AG04449 (cell line): Measurements from ENCODE around the gene CCDC107.

Experiments used
- CTCF ChIA-PET: fragments of 350-600 bp; formaldehyde crosslinking; extraction: SDS; loops from one replicate; lab custom pipeline; 2021; ENCODE audit warnings: antibody characterized with exemption; lab: Yijun Ruan, JAX
- POLR2A ChIA-PET: fragments of 400-600, 350-600 bp; formaldehyde crosslinking; extraction: SDS; loops from one replicate; lab custom pipeline; 2020; ENCODE audit warnings: antibody characterized with exemption, inconsistent platforms; lab: Yijun Ruan, JAX
- DNase-seq: peaks from one replicate; pipeline ENCODE4 v3.0.0-alpha.2; 2010; ENCODE audit warnings: low read depth, low spot score
- H3K4me3 ChIP-seq: 2 replicates; pipeline ENCODE4 v1.5.1; 2011; ENCODE audit warnings: low read depth, mild to moderate bottlenecking, control low read depth, low read length
- TF ChIP-seq, protein P1 (sequence below): IDR thresholded peaks from one replicate; pipeline ENCODE4 v1.5.1; 2011; ENCODE audit warnings: mild to moderate bottlenecking, moderate library complexity, low read length, control low read depth, inconsistent platforms; ENCODE audit not compliant: insufficient read depth; ENCODE audit errors: missing control alignments

Gene CCDC107

DNA sequence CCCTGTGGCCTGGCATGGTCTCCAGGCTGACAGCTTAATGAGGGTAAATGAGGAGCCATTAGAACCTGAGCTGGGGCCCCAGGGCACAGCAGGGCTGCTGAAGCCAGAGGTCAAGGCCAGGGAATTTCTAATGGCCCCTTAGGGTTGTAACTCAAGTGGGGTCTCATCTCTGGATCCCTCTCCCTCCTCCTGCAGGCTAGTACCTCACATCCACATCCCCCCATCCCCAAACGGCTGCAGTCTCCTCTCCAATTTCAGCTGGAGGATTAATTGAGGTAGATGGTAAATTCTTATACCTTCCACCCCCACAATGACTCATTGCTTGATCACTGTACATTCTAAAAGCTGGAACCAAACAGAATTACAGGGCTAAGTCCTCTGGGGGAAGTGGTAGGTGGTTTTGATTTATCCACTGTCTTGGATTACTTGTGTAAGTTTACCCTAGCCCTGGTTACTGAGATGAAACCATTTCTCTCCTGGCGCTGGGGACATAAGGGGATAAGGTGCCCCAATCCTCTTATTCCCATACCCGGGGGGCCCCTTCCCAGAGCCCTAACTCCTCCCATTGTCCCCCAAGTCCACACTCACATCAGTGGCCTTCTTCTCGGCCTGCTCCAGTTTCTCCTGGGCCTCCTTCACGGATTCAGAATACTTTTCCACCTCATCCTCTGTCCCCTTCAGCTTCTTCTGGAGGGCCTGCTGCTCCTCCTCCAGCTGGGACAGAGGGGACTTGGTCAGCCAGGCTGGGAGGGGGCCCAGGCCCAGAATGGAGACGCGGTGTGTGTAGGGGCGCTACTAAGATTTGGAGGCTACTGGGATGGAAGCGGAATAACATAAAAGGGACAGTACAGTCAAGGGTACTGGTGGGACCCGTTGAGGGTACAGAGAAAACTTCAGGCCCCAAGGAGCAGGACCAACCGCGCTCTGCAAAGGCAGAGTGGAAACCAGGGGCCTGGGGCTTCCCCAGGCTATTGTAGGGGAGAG, 30.8 kb downstream of the CCDC107 start:
- TF ChIP-seq, protein P1, sequence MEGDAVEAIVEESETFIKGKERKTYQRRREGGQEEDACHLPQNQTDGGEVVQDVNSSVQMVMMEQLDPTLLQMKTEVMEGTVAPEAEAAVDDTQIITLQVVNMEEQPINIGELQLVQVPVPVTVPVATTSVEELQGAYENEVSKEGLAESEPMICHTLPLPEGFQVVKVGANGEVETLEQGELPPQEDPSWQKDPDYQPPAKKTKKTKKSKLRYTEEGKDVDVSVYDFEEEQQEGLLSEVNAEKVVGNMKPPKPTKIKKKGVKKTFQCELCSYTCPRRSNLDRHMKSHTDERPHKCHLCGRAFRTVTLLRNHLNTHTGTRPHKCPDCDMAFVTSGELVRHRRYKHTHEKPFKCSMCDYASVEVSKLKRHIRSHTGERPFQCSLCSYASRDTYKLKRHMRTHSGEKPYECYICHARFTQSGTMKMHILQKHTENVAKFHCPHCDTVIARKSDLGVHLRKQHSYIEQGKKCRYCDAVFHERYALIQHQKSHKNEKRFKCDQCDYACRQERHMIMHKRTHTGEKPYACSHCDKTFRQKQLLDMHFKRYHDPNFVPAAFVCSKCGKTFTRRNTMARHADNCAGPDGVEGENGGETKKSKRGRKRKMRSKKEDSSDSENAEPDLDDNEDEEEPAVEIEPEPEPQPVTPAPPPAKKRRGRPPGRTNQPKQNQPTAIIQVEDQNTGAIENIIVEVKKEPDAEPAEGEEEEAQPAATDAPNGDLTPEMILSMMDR: no peak
- CTCF ChIA-PET: interaction anchor here (1.2 to 34.3 kb wide), 7 partner anchors 9 to 85 kb away, joined by 4 to 816 read pairs (median 24); partner anchors contain the start of genes CCDC107, CREB3, RMRP and TLN1
- DNase-seq: no peak
- H3K4me3 ChIP-seq: peak overlapping the region; percentile 97
- POLR2A ChIA-PET: interaction anchor here (0.6 to 15.8 kb wide), 16 partner anchors 8 to 123 kb away, joined by 3 to 325 read pairs (median 4); partner anchors contain the start of genes ARHGEF39, CCDC107, CREB3 and RMRP

DNA sequence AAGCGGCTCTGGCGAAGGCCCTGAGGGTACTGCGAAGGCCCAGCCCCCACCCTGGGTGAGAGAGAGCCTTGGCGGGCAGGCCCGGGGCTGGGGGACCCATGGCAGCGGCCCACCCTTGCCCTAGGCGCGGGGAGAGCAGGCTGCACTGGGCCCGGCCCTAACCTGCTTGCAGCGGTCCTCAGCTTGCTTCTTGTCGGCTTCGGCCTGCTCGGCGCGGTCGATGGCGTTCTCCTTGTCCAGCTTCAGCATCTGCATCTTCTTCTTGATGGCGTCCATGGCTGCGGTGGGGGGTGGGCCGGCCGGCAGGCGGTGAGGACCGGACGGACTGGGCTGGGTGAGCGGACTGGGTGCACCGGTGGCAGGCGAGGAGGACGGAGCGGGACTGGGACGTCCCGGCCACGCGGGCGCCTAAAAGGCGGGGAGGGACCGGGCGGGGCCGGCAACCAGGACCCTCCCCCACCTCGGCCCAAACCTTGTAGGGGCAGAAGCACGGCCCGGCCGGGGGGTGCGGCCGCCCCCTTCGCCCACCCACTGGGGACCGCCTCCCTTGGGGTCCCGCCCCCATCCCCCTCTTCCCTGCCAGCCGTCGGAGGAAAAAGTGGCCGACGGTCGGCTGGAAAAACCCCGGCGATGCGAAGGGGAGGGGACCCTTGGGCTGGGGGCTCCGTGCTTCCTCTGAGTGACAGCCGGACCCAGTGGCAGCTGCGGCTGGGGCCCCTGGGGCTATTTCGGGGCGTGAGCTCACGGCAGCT, 31.6 kb downstream of the CCDC107 start, which contains the start of gene TPM2:
TPM2 (minus strand) TSS at position 384 of the 752 bp plus-strand sequence; CDS start at position 276, 108 bp downstream.
- TF ChIP-seq, protein P1: no peak
- no peak for DNase-seq
- ChIA-PET CTCF (interaction anchor here (0.8 to 34.3 kb wide), 5 partner anchors 8 to 32 kb away, joined by 3 to 816 read pairs (median 28); partner anchors contain the start of genes ARHGEF39, CCDC107, CREB3 and RMRP), POLR2A (interaction anchor here (0.7 to 15.8 kb wide), 16 partner anchors 9 to 203 kb away, joined by 3 to 325 read pairs (median 6); partner anchors contain the start of genes ARHGEF39, CCDC107, CREB3 and RMRP)
- peak within 1 kb of the TSS; percentile 97 for H3K4me3 ChIP-seq

DNA sequence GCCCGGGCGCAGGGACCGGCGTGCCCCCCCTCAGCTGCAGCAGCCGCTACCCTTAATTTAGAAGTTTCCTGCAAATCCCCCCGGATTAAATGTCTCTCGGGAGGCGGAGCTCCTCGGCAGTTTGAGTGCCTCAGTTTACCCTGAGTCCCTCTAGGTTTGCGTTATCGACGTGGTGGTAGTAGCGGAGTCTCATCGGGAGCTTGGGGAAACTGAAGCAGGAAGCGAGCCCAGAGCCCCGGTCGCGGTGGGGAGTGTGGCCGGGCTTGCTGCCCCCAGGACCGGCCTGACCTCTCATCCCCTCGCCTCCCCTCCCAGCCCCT, 32.2 kb downstream of the CCDC107 start:
- peak overlapping the region; percentile 97 for H3K4me3 ChIP-seq
- no peak for DNase-seq
- TF ChIP-seq, protein P1: no peak
- CTCF ChIA-PET: interaction anchor here (0.8 to 34.3 kb wide), 4 partner anchors 26 to 32 kb away, joined by 3 to 816 read pairs (median 16); partner anchors contain the start of genes ARHGEF39, CCDC107, CREB3 and RMRP
- POLR2A ChIA-PET: interaction anchor here (0.8 to 15.8 kb wide), 15 partner anchors 8 to 204 kb away, joined by 3 to 325 read pairs (median 6); partner anchors contain the start of genes ARHGEF39, CCDC107, CREB3 and RMRP

DNA sequence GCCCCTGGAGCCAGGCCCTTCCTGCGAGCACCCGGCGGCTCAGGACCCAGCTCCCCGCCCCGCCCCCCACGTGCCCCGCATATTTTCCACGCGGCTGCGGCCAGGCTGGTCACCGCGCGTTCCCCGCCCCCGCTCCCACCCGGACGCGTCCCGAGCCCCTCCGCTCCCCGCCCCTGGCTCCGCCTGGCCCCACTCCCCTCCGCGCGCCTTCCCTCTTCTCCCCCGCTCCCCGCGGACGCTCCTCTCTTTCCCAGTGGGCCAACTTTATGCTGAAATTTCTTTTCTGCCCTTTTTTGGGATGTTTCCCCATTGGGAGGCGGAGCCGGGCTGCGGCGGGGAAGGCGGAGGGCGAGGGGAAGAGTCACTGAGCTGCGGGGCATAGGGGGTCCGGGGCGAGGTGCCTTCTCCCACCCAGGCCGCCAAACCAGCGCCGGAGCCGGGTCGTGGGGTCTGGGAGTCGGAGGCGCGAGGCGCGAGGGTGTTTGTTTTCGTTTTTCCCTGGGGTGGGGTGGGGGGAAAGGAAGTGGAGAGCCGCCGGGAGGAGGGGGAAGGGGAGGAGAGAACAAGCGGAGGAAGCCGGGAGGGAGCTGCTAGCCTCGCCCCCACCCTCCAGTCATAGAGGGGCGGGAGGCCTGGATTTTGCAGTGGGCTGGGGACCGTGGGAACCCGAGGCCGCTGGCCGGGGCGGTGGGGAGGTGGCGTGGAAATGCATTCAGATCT, 32.7 kb downstream of the CCDC107 start:
- TF ChIP-seq, protein P1: no peak
- CTCF ChIA-PET: interaction anchor here (0.9 to 34.3 kb wide), 5 partner anchors 10 to 179 kb away, joined by 3 to 816 read pairs (median 9); partner anchors contain the start of genes ARHGEF39, CCDC107, CREB3 and RMRP
- POLR2A ChIA-PET: interaction anchor here (0.8 to 15.8 kb wide), 16 partner anchors 8 to 50 kb away, joined by 3 to 325 read pairs (median 6); partner anchors contain the start of genes ARHGEF39, CCDC107, CREB3 and RMRP
- DNase-seq: no peak
- H3K4me3 ChIP-seq: peak overlapping the region; percentile 97

DNA sequence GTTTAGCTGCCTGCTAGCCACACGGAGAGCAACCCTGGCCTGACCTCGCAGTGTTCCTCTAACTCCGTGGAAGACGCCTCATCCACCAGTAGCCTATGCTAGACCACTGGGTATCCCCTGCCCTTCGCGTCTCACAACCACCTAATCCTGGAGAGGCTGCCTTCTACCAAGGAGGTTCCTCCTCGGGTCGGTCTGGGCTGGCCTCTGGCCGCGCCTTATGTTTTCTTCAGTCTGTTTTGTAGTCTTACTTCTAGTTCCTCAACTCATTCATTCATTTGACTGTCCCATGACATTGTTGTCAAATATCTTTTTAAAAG, 33.2 kb downstream of the CCDC107 start:
- TF ChIP-seq, protein P1: no peak
- DNase-seq: no peak
- ChIA-PET POLR2A (interaction anchor here (1.2 to 15.8 kb wide), 9 partner anchors 8 to 37 kb away, joined by 3 to 325 read pairs (median 9); partner anchors contain the start of genes ARHGEF39, CCDC107, CREB3 and RMRP), CTCF (interaction anchor here (0.9 to 34.3 kb wide), 5 partner anchors 10 to 179 kb away, joined by 3 to 816 read pairs (median 9); partner anchors contain the start of genes CCDC107, CREB3, RMRP and TLN1)
- peak overlapping the region; percentile 97 for H3K4me3 ChIP-seq
